NCI-H1694 (cell line): ENCODE results near the gene GABPA.
"Not testable (repeated sequence)": the region's sequence is repeated elsewhere in the genome, so short reads cannot be mapped to it uniquely, and the experiment has no call there.

Source experiments
- DNase-seq: peaks from one replicate; lab custom pipeline; 2025; lab: John Stamatoyannopoulos, UW

Gene GABPA

GRCh38 chr21:25734904-25735645, at the start of gene GABPA, which contains the start of gene ATP5PF:
Gene GABPA (plus strand): TSS chr21:25734972. CDS start chr21:25741599, 6,627 bp downstream.
Gene ATP5PF (minus strand): TSS chr21:25734904. CDS start chr21:25729794, 5,110 bp downstream.
- DNase-seq: peak; percentile 99

GRCh38 chr21:25687787-25688186, 47.0 kb upstream of the GABPA start:
- DNase-seq: no peak

- DNase-seq: no peak
Observed at GRCh38 chr21:25688275-25689155, 46.3 kb upstream of the GABPA start.

GRCh38 chr21:25689226-25689625, 45.5 kb upstream of the GABPA start:
- DNase-seq: no peak

- DNase-seq: no peak
Observed at GRCh38 chr21:25691976-25692375, 42.8 kb upstream of the GABPA start.

GRCh38 chr21:25695461-25695860, 39.3 kb upstream of the GABPA start:
- DNase-seq: not testable (repeated sequence)

- DNase-seq: no peak
Observed at GRCh38 chr21:25700741-25701140, 34.0 kb upstream of the GABPA start.

- DNase-seq: no peak
Observed at GRCh38 chr21:25701529-25701928, 33.2 kb upstream of the GABPA start.

GRCh38 chr21:25708467-25709065, 26.2 kb upstream of the GABPA start:
- DNase-seq: peak; percentile 69

- no peak for DNase-seq
Observed at GRCh38 chr21:25709684-25710265, 25.0 kb upstream of the GABPA start.

GRCh38 chr21:25710550-25710949, 24.2 kb upstream of the GABPA start:
- no peak for DNase-seq

GRCh38 chr21:25714066-25714465, 20.7 kb upstream of the GABPA start:
- not testable (repeated sequence) for DNase-seq

- no peak for DNase-seq
Observed at GRCh38 chr21:25717491-25718147, 17.2 kb upstream of the GABPA start.

- no peak for DNase-seq
Observed at GRCh38 chr21:25721987-25722386, 12.8 kb upstream of the GABPA start.

GRCh38 chr21:25722631-25723030, 12.1 kb upstream of the GABPA start:
- DNase-seq: no peak

GRCh38 chr21:25732091-25732760, 2.5 kb upstream of the GABPA start:
- DNase-seq: no peak

- peak; percentile 16 for DNase-seq
Observed at GRCh38 chr21:25733859-25734653, 716 bp upstream of the GABPA start.

GRCh38 chr21:25734654-25734903, 193 bp upstream of the GABPA start:
- no peak for DNase-seq

GRCh38 chr21:25735646-25736597, 1.1 kb downstream of the GABPA start:
- DNase-seq: peak; percentile 87
